ENCODE data around the gene BARX2.

Gene BARX2

DNA sequence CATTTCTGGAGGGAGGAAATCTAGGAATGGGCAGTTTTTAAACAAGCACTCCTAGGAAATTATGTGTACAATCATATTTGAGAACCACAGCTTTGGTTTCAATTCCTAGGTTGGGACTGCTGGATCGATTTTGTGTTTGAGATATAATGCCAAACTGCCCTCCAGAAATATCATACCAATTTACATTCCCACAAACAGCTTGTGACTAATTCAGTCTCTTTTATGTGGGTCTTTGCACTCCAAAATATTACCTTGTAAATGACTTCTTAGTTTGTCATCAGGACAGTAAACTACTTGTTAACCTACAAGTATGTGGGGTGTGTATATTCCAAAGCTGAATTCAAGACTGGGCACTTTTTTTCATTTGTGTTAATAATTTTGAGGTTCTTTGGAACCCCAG lies 9.8 kb upstream of the BARX2 start:
- H3K4me3 Mint-ChIP-seq, result no peak overlapping the region
- H3K4me1 Mint-ChIP-seq (ENCODE audit: low read depth), result no peaks in the 10 kb centered on the region
- H3K27me3 Mint-ChIP-seq, result peaks cover 49% of the 10 kb centered on the region
- H3K36me3 Mint-ChIP-seq (ENCODE audit: low read depth), result no peaks in the 10 kb centered on the region
- no peak overlapping the region for H3K27ac Mint-ChIP-seq
- no peaks in the 10 kb centered on the region for H3K9me3 Mint-ChIP-seq
- intact Hi-C loops (cut with micrococcal nuclease), result loop anchor here (2.0 kb wide), 1 partner anchor 385 kb away; no protein-coding TSS in a partner anchor

DNA sequence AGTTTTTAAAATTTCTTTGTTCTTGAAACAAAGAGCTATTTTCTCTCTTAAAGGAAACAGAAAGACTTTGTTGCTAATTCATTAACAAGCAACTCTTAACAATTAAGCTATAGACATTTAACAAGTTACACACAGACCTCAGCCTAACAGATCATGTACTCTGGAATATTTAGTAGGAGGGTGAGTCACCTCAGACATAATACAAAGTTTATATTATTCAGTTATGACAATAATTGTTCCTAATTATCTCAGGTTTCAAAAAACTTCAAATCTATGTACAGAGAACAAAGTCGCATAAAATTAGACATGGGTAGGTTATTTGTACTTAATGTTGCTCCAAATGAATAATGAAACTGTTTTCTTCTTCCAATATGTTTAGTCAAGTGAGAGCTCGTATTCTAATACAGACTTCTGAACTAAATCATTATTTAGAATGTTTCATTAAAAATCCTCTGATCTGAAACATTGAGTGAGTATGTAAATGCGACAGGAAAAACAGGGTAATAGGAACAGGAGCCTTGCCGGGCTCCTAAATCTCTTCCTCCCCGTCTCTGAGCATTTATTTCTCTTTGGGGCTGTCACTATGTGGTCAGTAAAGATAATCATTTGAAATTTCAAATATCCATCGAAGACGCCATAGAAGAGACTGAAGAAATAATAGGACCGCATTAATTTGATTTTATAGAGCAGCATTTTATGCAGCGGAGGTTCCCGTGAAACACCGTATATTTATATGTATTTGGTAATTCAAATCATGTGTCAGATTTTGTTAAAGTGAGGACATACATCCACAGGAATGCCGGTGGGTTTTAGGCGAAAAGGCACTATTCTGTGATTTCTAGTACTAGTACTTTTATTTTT lies 8.7 kb upstream of the BARX2 start:
- no peak overlapping the region for H3K27ac Mint-ChIP-seq
- intact Hi-C loops (cut with micrococcal nuclease), result no loop called here
- peaks cover 58% of the 10 kb centered on the region for H3K27me3 Mint-ChIP-seq
- no peak overlapping the region for H3K4me3 Mint-ChIP-seq
- no peaks in the 10 kb centered on the region for H3K9me3 Mint-ChIP-seq
- no peaks in the 10 kb centered on the region for H3K36me3 Mint-ChIP-seq (ENCODE audit: low read depth)
- no peaks in the 10 kb centered on the region for H3K4me1 Mint-ChIP-seq (ENCODE audit: low read depth)

DNA sequence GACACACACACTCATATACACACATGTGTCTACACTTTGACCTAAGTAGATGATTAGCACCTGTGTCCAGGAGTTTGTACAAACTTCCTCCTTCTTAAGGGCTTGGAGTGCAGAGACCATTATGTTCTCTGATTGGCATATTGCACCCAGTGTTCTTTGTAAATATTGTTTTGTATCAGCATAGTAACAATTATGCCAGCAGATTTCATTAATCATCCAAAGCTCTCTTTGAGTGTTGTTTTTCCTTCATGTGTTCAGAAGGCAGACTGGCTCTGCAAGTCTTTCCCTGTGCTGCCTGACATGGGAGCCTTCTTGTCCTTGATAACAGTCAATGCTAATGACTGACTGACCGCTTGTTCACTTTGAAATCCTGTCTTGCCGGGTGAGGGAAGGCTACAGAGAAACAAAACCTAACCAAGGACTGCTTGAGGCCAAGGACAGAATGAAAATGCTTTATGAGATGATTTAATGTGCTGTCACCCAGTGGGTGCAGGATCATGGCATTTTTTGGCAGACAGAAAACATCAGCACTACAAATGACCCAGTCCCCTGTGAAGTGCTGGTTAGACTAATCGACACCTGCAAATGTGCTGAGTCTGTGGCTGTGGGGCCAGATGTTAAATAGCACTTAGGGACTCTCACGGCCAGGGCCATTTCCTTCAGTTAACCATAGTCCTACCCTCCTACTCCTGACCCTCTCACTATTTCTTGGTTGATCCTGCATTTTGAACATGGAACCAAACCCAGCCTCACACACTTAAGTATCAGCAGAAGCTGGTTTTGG lies 6.6 kb upstream of the BARX2 start:
- H3K4me3 Mint-ChIP-seq, result no peak overlapping the region
- no peaks in the 10 kb centered on the region for H3K9me3 Mint-ChIP-seq
- intact Hi-C loops (cut with micrococcal nuclease), result no loop called here
- no peaks in the 10 kb centered on the region for H3K36me3 Mint-ChIP-seq (ENCODE audit: low read depth)
- peaks cover 13% of the 10 kb centered on the region for H3K4me1 Mint-ChIP-seq (ENCODE audit: low read depth)
- no peak overlapping the region for H3K27ac Mint-ChIP-seq
- H3K27me3 Mint-ChIP-seq, result peaks cover 77% of the 10 kb centered on the region

DNA sequence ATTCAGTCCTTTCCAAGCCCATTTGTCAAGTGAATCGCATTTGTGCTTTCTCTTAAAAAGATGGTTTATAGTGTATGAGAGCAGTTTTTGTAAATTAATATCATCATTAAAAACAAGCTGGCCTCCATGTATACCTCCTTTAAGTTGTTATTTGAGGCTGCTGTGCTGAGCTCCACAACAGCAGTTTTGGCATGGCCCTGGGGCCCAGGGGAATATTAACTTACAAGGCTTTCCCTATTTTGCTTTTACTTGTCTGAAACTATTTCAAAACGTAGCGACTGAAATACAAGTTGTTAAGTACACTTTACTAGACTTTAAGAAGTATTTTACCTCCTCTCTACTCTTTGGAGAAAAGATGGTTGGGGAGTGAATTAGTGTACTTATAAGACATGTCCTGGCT lies 4.9 kb upstream of the BARX2 start:
- H3K4me3 Mint-ChIP-seq, result no peak overlapping the region
- peaks cover 25% of the 10 kb centered on the region for H3K4me1 Mint-ChIP-seq (ENCODE audit: low read depth)
- no peak overlapping the region for H3K27ac Mint-ChIP-seq
- no peaks in the 10 kb centered on the region for H3K9me3 Mint-ChIP-seq
- peaks cover 89% of the 10 kb centered on the region for H3K27me3 Mint-ChIP-seq
- intact Hi-C loops (cut with micrococcal nuclease), result no loop called here
- H3K36me3 Mint-ChIP-seq (ENCODE audit: low read depth), result no peaks in the 10 kb centered on the region

DNA sequence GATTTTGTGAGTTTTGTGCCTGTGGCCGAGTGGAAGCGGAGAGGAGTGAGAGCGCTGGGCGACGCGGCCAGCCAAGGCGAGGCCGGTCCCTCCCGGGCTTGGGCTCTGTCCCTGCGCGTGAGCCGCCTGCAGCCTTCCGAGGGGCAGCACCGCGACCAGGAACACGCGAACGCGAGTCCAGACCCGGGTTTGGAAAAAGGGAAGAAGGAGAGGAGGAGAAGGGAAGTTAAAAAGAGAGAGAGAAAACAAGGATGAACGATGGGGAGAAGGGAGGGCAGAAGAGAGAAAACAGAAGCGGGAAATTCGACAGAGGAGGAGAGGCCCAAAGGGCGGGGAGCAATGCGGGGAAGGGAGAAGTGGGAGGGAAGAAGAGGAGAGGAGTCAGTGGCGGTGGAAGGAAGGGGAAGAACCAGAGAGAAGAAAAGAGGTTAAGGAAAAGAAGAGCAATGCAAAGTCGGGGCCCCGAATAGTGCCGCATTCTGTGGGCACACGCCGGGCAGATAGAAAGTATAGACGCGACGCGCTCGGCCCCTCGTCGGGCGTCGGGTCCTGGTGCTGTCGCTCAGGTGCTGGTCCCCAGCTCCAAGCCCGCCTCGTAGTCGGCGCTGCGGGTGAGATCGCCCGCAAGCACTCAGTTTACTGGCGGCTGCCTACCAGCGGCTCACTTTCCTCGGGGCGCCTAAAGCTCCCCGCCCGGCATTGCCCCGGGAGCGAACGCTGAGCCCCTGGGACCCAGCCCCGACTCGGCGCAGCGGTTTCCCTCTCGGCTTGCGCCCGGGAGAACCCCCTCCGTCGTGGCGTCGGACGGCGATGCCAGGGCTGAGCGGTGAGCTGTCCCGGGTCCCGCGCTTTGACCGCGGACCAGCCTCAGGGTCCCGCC lies 2.8 kb upstream of the BARX2 start:
- H3K4me3 Mint-ChIP-seq, result peak overlapping the region; percentile 10
- H3K9me3 Mint-ChIP-seq, result no peaks in the 10 kb centered on the region
- peaks cover 87% of the 10 kb centered on the region for H3K27me3 Mint-ChIP-seq
- intact Hi-C loops (cut with micrococcal nuclease), result no loop called here
- H3K36me3 Mint-ChIP-seq (ENCODE audit: low read depth), result no peaks in the 10 kb centered on the region
- no peak overlapping the region for H3K27ac Mint-ChIP-seq
- peaks cover 25% of the 10 kb centered on the region for H3K4me1 Mint-ChIP-seq (ENCODE audit: low read depth)

DNA sequence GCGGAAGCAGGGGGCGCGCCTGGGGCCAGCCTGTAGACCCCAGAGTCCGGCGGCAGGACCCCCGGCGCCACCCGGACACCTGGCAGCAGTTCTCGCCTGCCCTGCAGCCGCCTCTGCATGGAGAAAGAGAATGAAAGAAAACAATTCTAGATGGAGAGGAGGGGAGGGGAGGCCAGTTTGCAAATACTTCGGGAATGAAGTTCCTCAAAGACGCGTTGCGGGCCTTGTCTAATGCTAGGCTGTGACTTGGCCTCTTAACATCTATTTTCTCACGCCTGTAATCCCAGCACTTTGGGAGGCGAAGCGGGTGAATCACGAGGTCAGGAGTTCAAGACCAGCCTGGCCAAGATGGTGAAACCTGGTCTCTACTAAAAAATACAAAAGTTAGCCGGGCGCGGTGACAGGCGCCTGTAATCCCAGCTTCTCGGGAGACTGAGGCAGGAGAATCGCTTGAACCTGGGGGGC lies 2.1 kb upstream of the BARX2 start:
- H3K9me3 Mint-ChIP-seq, result no peaks in the 10 kb centered on the region
- no peak overlapping the region for H3K4me3 Mint-ChIP-seq
- no peaks in the 10 kb centered on the region for H3K36me3 Mint-ChIP-seq (ENCODE audit: low read depth)
- peaks cover 25% of the 10 kb centered on the region for H3K4me1 Mint-ChIP-seq (ENCODE audit: low read depth)
- intact Hi-C loops (cut with micrococcal nuclease), result no loop called here
- H3K27me3 Mint-ChIP-seq, result peaks cover 89% of the 10 kb centered on the region
- H3K27ac Mint-ChIP-seq, result no peak overlapping the region

DNA sequence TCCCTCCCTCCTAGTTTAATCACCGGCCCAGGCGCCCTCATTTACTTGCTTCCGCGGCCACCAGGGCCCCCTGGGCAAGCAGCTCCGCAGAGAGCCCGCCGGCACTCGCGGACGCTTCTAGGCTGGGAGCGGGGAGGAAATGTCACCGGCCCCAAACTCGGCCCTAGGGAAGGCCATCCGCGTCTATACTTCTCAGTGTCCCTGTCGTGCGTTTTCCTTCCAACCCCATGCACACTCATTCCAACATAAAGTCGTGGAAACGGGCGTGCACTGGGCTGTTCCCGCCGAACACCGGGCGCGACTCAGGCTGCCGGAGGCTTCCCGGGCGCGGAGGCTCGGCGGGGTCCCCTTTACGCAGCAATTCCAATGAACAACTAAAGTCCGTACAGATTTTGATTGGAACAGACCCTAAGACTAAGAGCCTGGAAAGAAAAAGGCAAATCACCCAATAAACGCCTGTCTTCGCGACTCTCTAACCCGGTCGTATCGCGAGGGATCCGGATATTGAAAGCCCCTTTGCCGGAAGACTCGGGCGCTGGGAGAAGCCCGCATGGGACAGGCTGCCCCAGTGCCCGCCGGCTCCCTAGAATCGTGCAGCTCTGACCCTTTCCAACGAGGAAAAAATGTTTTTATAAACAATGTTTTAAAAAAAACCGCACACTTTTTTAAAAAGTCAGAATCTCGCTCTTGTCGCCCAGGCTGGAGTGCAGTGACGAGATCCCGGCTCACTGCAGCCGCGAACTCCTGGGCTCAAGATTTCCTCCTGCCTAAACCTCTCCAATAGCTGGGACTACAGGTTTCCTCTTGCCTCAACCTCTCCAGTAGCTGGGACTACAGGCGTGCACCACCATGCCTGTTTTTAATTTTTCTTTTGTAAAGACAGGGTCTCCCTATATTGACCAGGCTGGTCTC lies 1.3 kb upstream of the BARX2 start:
- Mint-ChIP-seq H3K4me1 (ENCODE audit: low read depth) (peaks cover 25% of the 10 kb centered on the region), H3K27me3 (peaks cover 87% of the 10 kb centered on the region), H3K36me3 (ENCODE audit: low read depth) (no peaks in the 10 kb centered on the region), H3K27ac (no peak overlapping the region), H3K9me3 (no peaks in the 10 kb centered on the region), H3K4me3 (no peak overlapping the region)
- intact Hi-C loops (cut with micrococcal nuclease), result no loop called here

DNA sequence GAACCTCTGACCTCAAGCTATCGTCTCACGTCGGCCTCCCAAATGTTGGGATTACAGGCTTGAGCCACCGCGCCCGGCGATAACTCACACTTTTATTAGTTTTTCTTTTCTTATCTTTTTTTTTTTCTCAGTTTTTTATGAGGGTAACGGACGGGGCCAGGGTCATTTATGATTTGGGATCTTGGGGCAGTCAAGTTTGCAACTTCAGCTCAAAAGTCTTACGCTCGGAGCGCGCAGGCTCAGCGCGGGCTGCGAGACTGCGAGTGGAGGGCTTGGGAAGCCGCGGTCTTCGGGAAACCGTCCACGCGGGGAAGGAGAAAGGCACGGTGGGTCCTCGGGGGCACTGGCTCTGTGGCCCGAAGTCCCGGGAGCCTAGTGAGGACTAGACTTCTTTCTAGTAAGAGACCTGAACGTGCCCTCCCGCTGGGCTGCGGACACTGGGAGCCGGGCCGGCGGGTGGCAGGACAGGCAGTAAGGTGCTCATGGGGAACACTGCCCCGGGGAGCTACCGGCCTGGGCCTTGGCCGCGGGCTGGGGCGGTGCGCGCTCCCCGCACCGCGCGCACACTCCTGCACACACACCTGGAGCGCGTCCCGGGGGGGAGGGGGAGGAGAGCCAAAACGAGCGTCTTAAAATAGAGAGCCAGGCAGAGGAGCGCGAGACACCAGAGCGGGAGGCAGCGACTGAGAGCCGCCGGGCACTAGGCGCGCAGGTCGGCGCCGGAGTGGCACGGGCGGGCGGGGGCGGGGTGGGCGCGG lies 476 bp upstream of the BARX2 start:
- H3K9me3 Mint-ChIP-seq, result no peaks in the 10 kb centered on the region
- no peak overlapping the region for H3K4me3 Mint-ChIP-seq
- H3K4me1 Mint-ChIP-seq (ENCODE audit: low read depth), result peaks cover 25% of the 10 kb centered on the region
- peaks cover 85% of the 10 kb centered on the region for H3K27me3 Mint-ChIP-seq
- intact Hi-C loops (cut with micrococcal nuclease), result no loop called here
- no peak overlapping the region for H3K27ac Mint-ChIP-seq
- no peaks in the 10 kb centered on the region for H3K36me3 Mint-ChIP-seq (ENCODE audit: low read depth)

DNA sequence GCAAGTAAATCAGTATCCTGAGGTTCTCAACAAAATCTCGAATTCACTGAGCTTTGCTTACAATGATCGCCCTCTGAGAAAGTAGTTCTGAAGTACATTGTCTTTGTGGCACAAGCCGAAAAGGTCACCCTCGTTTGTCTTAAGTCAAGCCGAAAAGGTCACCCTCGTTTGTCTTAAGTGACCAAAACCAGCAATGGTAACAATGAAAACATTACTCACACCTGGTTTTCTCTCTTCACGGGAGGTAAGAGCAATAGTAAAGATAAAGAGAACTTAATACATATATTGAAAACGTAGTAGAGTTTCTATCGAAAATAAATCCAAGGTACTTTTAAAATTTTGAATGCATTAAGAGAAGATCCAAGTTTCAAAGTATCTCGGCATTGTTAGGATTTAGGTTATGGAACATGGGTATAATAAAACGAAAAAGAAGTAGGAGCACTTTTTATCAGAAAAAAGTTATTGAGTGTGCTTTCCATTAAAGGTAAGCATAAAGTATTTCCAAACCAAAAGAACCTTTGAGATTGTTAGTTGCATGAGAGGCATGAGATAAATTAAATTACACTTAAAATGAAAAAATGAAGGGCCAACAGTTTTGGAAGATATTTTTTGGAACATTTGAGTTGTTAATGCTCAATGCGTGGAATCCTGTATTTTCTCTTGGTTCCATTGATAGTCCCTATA lies 1.2 kb downstream of the BARX2 start:
- H3K27me3 Mint-ChIP-seq, result peaks cover 74% of the 10 kb centered on the region
- peaks cover 25% of the 10 kb centered on the region for H3K4me1 Mint-ChIP-seq (ENCODE audit: low read depth)
- H3K4me3 Mint-ChIP-seq, result no peak overlapping the region
- H3K36me3 Mint-ChIP-seq (ENCODE audit: low read depth), result no peaks in the 10 kb centered on the region
- intact Hi-C loops (cut with micrococcal nuclease), result no loop called here
- H3K9me3 Mint-ChIP-seq, result no peaks in the 10 kb centered on the region
- no peak overlapping the region for H3K27ac Mint-ChIP-seq

DNA sequence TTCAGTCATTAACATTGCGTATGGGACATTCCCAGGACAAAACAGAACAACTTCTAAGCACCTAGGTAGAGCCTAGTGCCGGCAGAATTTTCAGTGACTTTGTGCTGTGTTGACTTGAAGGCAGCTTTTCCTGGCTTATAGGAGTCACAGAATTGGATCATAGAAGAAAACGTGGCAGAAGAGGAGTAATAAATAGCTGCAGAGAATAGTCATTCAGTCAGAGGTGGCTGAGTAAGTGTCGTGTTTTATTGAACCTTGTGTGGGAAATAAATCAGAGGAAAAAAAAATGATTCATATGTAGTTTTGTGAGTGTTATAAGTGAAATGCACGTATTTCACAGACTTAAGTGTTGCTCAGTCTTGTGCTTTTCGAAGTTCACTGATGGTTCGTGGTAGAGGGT lies 2.1 kb downstream of the BARX2 start:
- H3K27me3 Mint-ChIP-seq, result peaks cover 71% of the 10 kb centered on the region
- intact Hi-C loops (cut with micrococcal nuclease), result no loop called here
- H3K4me1 Mint-ChIP-seq (ENCODE audit: low read depth), result peaks cover 21% of the 10 kb centered on the region
- H3K9me3 Mint-ChIP-seq, result no peaks in the 10 kb centered on the region
- no peaks in the 10 kb centered on the region for H3K36me3 Mint-ChIP-seq (ENCODE audit: low read depth)
- no peak overlapping the region for H3K4me3 Mint-ChIP-seq
- H3K27ac Mint-ChIP-seq, result no peak overlapping the region

DNA sequence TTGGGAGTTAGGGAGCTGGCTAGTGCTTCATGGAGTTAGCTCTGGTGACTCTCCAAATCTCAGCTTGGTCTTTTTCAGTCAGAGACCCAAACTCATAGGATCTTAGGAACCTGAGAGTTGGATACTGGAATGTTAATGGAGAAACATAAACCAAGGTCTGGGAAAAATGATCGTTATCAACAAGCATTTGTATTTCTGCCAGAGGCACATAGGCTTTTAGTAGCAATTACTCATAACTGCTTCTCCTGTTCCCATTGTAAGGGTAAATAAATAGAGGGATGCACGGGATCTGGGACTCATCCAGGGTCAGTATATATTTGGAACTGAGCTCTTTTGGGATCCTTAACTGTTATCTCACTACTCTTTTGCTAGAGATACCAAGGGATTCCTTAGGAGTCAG lies 4.8 kb downstream of the BARX2 start:
- H3K27me3 Mint-ChIP-seq, result peaks cover 57% of the 10 kb centered on the region
- intact Hi-C loops (cut with micrococcal nuclease), result no loop called here
- no peak overlapping the region for H3K4me3 Mint-ChIP-seq
- peaks cover under 1% of the 10 kb centered on the region for H3K4me1 Mint-ChIP-seq (ENCODE audit: low read depth)
- H3K9me3 Mint-ChIP-seq, result no peaks in the 10 kb centered on the region
- no peaks in the 10 kb centered on the region for H3K36me3 Mint-ChIP-seq (ENCODE audit: low read depth)
- no peak overlapping the region for H3K27ac Mint-ChIP-seq

DNA sequence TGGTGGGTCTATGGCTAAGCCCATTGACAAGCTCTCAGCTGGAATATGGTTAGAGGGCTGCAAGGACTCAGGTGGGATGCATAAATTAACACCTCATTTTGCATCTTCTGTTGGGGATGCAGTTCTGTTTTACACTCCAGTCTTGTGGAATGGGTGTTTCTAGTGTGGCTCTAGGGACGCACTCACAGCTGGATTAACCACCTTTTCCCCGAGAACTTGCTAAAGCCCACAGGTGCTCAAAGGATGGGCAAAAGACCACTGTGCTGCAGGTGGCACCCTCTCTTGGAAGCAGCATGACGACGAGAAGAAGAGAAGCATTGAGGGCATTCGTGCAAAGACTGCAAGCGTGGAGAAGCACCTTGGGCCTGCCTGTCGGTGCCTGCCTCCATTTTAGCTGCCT lies 6.9 kb downstream of the BARX2 start:
- intact Hi-C loops (cut with micrococcal nuclease), result no loop called here
- peaks cover 49% of the 10 kb centered on the region for H3K27me3 Mint-ChIP-seq

More for the DNA sequence above, 6.9 kb downstream of the BARX2 start:
- Mint-ChIP-seq H3K4me1 (ENCODE audit: low read depth) (no peaks in the 10 kb centered on the region), H3K27ac (no peak overlapping the region), H3K4me3 (no peak overlapping the region), H3K9me3 (no peaks in the 10 kb centered on the region), H3K36me3 (ENCODE audit: low read depth) (no peaks in the 10 kb centered on the region)

All from dendritic cell treated with granulocyte-macrophage colony-stimulating factor and Interleukin-4, amounts not matched to agents 40 ng/mL and 50 ng/mL, for 4 days (primary cell).